HG03378 (cell line): Measurements from ENCODE around the gene OTP.
"Not testable (repeated sequence)": the region's sequence is repeated elsewhere in the genome, so short reads cannot be mapped to it uniquely, and the experiment has no call there.

Experiments used
- ATAC-seq: cut with Tn5 transposase; IDR thresholded peaks from one replicate; pipeline ENCODE4 v1.9.1; 2021; ENCODE audit warnings: mild to moderate bottlenecking, moderate library complexity; ENCODE audit not compliant: unreplicated experiment

The OTP gene

GRCh38 chr5:77616920-77617319 is 21.6 kb downstream of the OTP start:
- ATAC-seq: no peak

GRCh38 chr5:77608927-77609326 is 29.6 kb downstream of the OTP start:
- ATAC-seq: not testable (repeated sequence)

GRCh38 chr5:77607324-77607723 is 31.2 kb downstream of the OTP start:
- ATAC-seq: no peak

GRCh38 chr5:77606279-77606678 is 32.2 kb downstream of the OTP start:
- no peak for ATAC-seq

GRCh38 chr5:77599679-77600078 is 38.8 kb downstream of the OTP start:
- no peak for ATAC-seq

GRCh38 chr5:77590347-77590746 is 48.2 kb downstream of the OTP start:
- no peak for ATAC-seq

- ATAC-seq: no peak
These were observed 50.3 kb downstream of the OTP start for GRCh38 chr5:77588175-77588574.

- ATAC-seq: no peak
These were observed 52.4 kb downstream of the OTP start for GRCh38 chr5:77586101-77586500.

- not testable (repeated sequence) for ATAC-seq
These were observed 56.4 kb downstream of the OTP start for GRCh38 chr5:77582143-77582542.
